Activated B cell treated with CpG ODN at 0.5 μM for 24 hours (primary cell): ENCODE measurements around the gene NAGPA. TPM values are rescaled to one million over a fixed set of nuclear protein-coding genes. Genes with fewer than 3 reads are reported as not detected.

Experiments
- ATAC-seq: fragments of 200-7000 bp; cut with Tn5 transposase; one replicate; pipeline ENCODE4 v1.10.0; 2021; ENCODE audit warnings: low read depth, mild to moderate bottlenecking, moderate library complexity
- CTCF ChIA-PET: fragments of 350-600 bp; sonication (Branson Sonifier 250); formaldehyde crosslinking; loops from one replicate; lab custom pipeline; 2021; ENCODE audit warnings: antibody characterized with exemption; lab: Charles Lee
- POLR2A ChIA-PET: fragments of 350-600 bp; sonication (Branson Sonifier 250); formaldehyde crosslinking; loops from one replicate; lab custom pipeline; 2021; ENCODE audit warnings: antibody characterized with exemption; lab: Charles Lee
- DNase-seq: peaks from one replicate; pipeline ENCODE4 v3.0.0; 2022
- H3K27ac Mint-ChIP-seq: one replicate; pipeline ENCODE4 v1.8.0; 2020; ENCODE audit warnings: mixed read lengths
- H3K27me3 Mint-ChIP-seq: one replicate; pipeline ENCODE4 v1.8.0; 2021; ENCODE audit warnings: mixed read lengths
- H3K36me3 Mint-ChIP-seq: one replicate; pipeline ENCODE4 v1.8.0; 2021; ENCODE audit warnings: low read depth, mixed read lengths
- H3K4me1 Mint-ChIP-seq: one replicate; pipeline ENCODE4 v1.8.0; 2021; ENCODE audit warnings: mixed read lengths
- H3K4me3 Mint-ChIP-seq: one replicate; pipeline ENCODE4 v1.8.0; 2020; ENCODE audit warnings: mild to moderate bottlenecking, mixed read lengths
- H3K9me3 Mint-ChIP-seq: one replicate; pipeline ENCODE4 v1.8.0; 2020; ENCODE audit warnings: mixed read lengths
- CTCF ChIP-seq: fragments of 200-600 bp; IDR thresholded peaks from one replicate; pipeline ENCODE4 v1.8.0; 2022; ENCODE audit warnings: antibody characterized with exemption, mild to moderate bottlenecking
- intact Hi-C: fragments of 100-400 bp; cut with micrococcal nuclease; formaldehyde crosslinking; loops from one replicate; pipeline ENCODE4 v1.15.1; 2024
- total RNA-seq: library from RNA; stranded (reverse); gene quantifications from 2 replicates; pipeline ENCODE4 v1.2.3, GENCODE V29; 2022

NAGPA gene
- total RNA-seq, 1 donor from 2014 or later: 23.8 TPM

- Mint-ChIP-seq H3K27me3 (peaks cover 4% of the 10 kb centered on the region), H3K36me3 (no peaks in the 10 kb centered on the region), H3K4me3 (no peak overlapping the region), H3K4me1 (no peaks in the 10 kb centered on the region), H3K9me3 (no peaks in the 10 kb centered on the region), H3K27ac (no peak overlapping the region)
- CTCF ChIA-PET: no interaction called here
- DNase-seq: no peak
- no peak for ATAC-seq
- TF ChIP-seq CTCF: no peak
- POLR2A ChIA-PET: interaction anchor here (0.6 kb wide), 1 partner anchor 833 kb away, joined by 3 read pairs; no protein-coding TSS in a partner anchor
- intact Hi-C loops: no loop called here
Measured at GRCh38 chr16:5003211-5003610, 30.5 kb downstream of the NAGPA start.

GRCh38 chr16:5002699-5003143 is 31.0 kb downstream of the NAGPA start:
- Mint-ChIP-seq H3K27me3 (peaks cover 5% of the 10 kb centered on the region), H3K27ac (no peak overlapping the region), H3K9me3 (no peaks in the 10 kb centered on the region), H3K4me3 (no peak overlapping the region), H3K4me1 (no peaks in the 10 kb centered on the region), H3K36me3 (no peaks in the 10 kb centered on the region)
- intact Hi-C loops: no loop called here
- ChIA-PET CTCF (no interaction called here), POLR2A (interaction anchor here (0.6 kb wide), 1 partner anchor 833 kb away, joined by 3 read pairs; no protein-coding TSS in a partner anchor)
- no peak for TF ChIP-seq CTCF
- no peak for DNase-seq
- no peak for ATAC-seq

- H3K27ac Mint-ChIP-seq: no peak overlapping the region
- H3K9me3 Mint-ChIP-seq: no peaks in the 10 kb centered on the region
- intact Hi-C loops: no loop called here
- ChIA-PET POLR2A (no interaction called here), CTCF (no interaction called here)
- no peaks in the 10 kb centered on the region for H3K4me1 Mint-ChIP-seq
- no peak for TF ChIP-seq CTCF
- H3K36me3 Mint-ChIP-seq: no peaks in the 10 kb centered on the region
- peaks cover 7% of the 10 kb centered on the region for H3K27me3 Mint-ChIP-seq
- no peak overlapping the region for H3K4me3 Mint-ChIP-seq
- DNase-seq (no peak), ATAC-seq (no peak)
Measured at GRCh38 chr16:5001986-5002385, 31.7 kb downstream of the NAGPA start.

- Mint-ChIP-seq H3K4me3 (no peak overlapping the region), H3K9me3 (no peaks in the 10 kb centered on the region), H3K36me3 (no peaks in the 10 kb centered on the region), H3K27me3 (peaks cover 9% of the 10 kb centered on the region), H3K27ac (no peak overlapping the region), H3K4me1 (no peaks in the 10 kb centered on the region)
- intact Hi-C loops: no loop called here
- ATAC-seq (no peak), DNase-seq (no peak)
- POLR2A ChIA-PET: interaction anchor here (0.6 to 0.7 kb wide), 2 partner anchors 26 to 225 kb away, joined by 5 to 8 read pairs; no protein-coding TSS in a partner anchor
- CTCF ChIA-PET: no interaction called here
- TF ChIP-seq CTCF: no peak
Measured at GRCh38 chr16:5001571-5001970, 32.2 kb downstream of the NAGPA start.

GRCh38 chr16:5000573-5001001 is 33.1 kb downstream of the NAGPA start:
- intact Hi-C loops: no loop called here
- H3K36me3 Mint-ChIP-seq: no peaks in the 10 kb centered on the region
- no peak for TF ChIP-seq CTCF
- H3K9me3 Mint-ChIP-seq: no peaks in the 10 kb centered on the region
- no peak overlapping the region for H3K27ac Mint-ChIP-seq
- no peaks in the 10 kb centered on the region for H3K4me1 Mint-ChIP-seq
- CTCF ChIA-PET: no interaction called here
- no peak for DNase-seq
- H3K4me3 Mint-ChIP-seq: no peak overlapping the region
- H3K27me3 Mint-ChIP-seq: peaks cover 11% of the 10 kb centered on the region
- POLR2A ChIA-PET: no interaction called here
- ATAC-seq: no peak
